AG09319 (cell line): ENCODE results near the gene RARRES2.

ENCODE experiments used
- DNase-seq: peaks from one replicate; pipeline ENCODE4 v3.0.0-alpha.2; 2010; ENCODE audit warnings: low read depth; ENCODE audit errors: extremely low read depth
- CTCF ChIP-seq: IDR thresholded peaks from 2 replicates; pipeline ENCODE4 v1.5.1; 2011; ENCODE audit warnings: low read depth, mild to moderate bottlenecking, inconsistent platforms, low read length, moderate library complexity

Gene RARRES2

GRCh38 chr7:150356265-150356897, 15.0 kb upstream of the RARRES2 start:
- no peak for DNase-seq

GRCh38 chr7:150355666-150356059, 14.2 kb upstream of the RARRES2 start:
- DNase-seq, result no peak
- TF ChIP-seq CTCF, result no peak

More at GRCh38 chr7:150356265-150356897, 15.0 kb upstream of the RARRES2 start:
- peak; percentile 72 for TF ChIP-seq CTCF

DNA sequence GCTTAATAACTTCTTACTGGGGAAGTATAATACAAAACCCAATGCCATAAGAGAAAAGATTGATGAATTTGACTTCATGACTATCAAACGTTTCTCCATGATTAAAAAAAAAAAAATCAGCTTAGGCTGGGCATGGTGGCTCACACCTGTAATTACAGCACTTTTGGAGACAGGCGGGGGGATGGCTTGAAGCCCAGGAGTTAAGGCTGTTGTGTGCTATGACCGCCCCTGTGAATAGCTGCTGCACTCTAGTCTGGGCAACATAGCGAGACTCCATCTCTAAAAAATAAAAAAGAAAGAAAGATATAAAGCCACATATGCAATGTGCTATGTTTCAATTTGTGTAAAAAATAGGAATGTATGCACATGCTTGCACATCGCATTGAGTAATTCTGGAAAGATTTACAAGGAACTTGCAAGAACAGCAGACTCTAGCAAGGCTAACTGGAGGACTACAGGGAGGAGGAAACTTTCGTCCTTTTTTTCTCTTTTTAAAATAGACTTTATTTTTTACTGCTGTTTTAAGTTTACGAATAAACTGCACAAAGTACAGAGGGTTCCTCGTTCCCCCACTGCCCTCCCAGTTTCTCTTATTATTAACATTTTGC, 10.3 kb upstream of the RARRES2 start:
- DNase-seq, result no peak
- no peak for TF ChIP-seq CTCF

DNA sequence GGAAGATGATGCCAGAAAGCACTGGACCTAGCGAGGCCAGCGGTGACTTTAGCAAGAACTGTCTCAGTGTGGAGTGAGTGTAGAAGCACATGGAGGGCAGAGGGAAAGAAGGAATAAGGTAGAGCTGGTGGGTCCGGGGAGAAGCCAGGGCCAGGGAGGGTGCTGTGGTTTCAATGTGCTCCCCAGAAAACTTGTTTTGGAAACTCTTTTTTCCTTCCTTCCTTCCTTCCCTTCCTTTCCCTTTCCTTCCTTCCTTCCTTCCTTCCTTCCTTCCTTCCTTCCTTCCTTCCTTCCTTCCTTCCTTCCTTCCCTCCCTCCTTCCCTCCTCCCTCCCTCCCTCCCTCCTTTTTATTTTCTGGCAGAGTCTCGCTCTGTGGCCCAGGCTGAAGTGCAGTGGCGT, 5.5 kb upstream of the RARRES2 start:
- DNase-seq, result no peak

DNA sequence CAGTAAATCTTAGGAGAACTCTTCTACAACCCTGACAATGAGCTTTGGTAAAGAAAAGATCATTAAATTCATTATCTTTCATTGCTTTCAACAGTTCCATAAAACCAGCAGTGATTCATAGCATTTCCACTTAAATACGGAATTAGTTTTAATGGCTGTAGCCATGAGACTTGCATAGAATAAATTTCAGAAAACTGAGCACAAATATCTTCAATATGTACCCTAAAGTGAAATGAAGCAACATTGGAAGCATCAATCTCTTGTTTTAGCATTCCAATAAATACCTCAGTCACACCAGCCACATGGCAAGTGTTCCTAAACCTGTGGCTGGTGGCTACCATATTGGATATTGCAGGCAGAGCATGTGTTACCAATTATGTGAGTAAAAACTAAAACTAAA, 3.6 kb upstream of the RARRES2 start:
- no peak for DNase-seq
- TF ChIP-seq CTCF, result no peak

More for the DNA sequence above, 5.5 kb upstream of the RARRES2 start:
- TF ChIP-seq CTCF, result no peak

GRCh38 chr7:150344299-150344698, 2.9 kb upstream of the RARRES2 start:
- no peak for TF ChIP-seq CTCF
- DNase-seq, result no peak

DNA sequence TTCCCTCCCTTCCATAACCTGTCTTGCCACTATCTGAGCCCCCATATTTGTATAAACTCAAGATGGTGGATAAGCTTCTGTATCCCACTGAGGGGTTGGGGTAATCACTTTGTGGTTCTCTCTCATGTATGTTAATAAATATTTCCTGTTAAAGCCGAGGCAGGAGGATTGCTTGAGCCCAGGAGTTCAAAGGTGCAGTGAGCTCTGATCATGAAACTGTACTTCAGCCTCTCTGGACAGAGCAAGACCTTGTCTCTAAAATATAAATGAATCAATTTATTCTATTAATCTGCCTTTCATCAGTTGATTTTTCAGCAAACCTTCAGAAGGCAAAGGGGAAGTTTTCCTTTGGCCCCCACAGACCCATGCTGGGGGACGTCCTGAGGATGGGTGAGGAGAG, 1.8 kb upstream of the RARRES2 start:
- no peak for TF ChIP-seq CTCF
- no peak for DNase-seq
